Measurements from ENCODE around the gene YWHAE.
A peak's percentile ranks its signal among the peaks of the same experiment; 100 is the strongest.
"Not testable (repeated sequence)": the region's sequence is repeated elsewhere in the genome, so short reads cannot be mapped to it uniquely, and the experiment has no call there.

Gene YWHAE

GRCh38 chr17:1399679-1400512, at the start of gene YWHAE:
Gene YWHAE (minus strand): TSS chr17:1400222. CDS start chr17:1400110, 112 bp downstream.
- DNase-seq (ENCODE audit: low spot score), result peak; percentile 93

GRCh38 chr17:1449412-1449967, 49.5 kb upstream of the YWHAE start:
- no peak for DNase-seq (ENCODE audit: low spot score)

- no peak for DNase-seq (ENCODE audit: low spot score)
Measured at GRCh38 chr17:1447052-1447451, 47.0 kb upstream of the YWHAE start.

GRCh38 chr17:1446201-1446600, 46.2 kb upstream of the YWHAE start:
- DNase-seq (ENCODE audit: low spot score), result no peak

GRCh38 chr17:1445695-1446094, 45.7 kb upstream of the YWHAE start:
- DNase-seq (ENCODE audit: low spot score), result not testable (repeated sequence)

- not testable (repeated sequence) for DNase-seq (ENCODE audit: low spot score)
Measured at GRCh38 chr17:1442721-1443120, 42.7 kb upstream of the YWHAE start.

GRCh38 chr17:1442187-1442586, 42.2 kb upstream of the YWHAE start:
- no peak for DNase-seq (ENCODE audit: low spot score)

GRCh38 chr17:1440921-1441320, 40.9 kb upstream of the YWHAE start:
- no peak for DNase-seq (ENCODE audit: low spot score)

GRCh38 chr17:1438593-1439083, 38.6 kb upstream of the YWHAE start:
- DNase-seq (ENCODE audit: low spot score), result no peak

- DNase-seq (ENCODE audit: low spot score), result no peak
Measured at GRCh38 chr17:1435326-1435725, 35.3 kb upstream of the YWHAE start.

GRCh38 chr17:1434150-1434549, 34.1 kb upstream of the YWHAE start:
- DNase-seq (ENCODE audit: low spot score), result no peak

GRCh38 chr17:1431631-1432104, 31.6 kb upstream of the YWHAE start:
- no peak for DNase-seq (ENCODE audit: low spot score)

- no peak for DNase-seq (ENCODE audit: low spot score)
Measured at GRCh38 chr17:1423456-1424135, 23.6 kb upstream of the YWHAE start.

GRCh38 chr17:1422885-1423284, 22.9 kb upstream of the YWHAE start:
- no peak for DNase-seq (ENCODE audit: low spot score)

- no peak for DNase-seq (ENCODE audit: low spot score)
Measured at GRCh38 chr17:1421470-1421869, 21.4 kb upstream of the YWHAE start.

- no peak for DNase-seq (ENCODE audit: low spot score)
Measured at GRCh38 chr17:1420981-1421380, 21.0 kb upstream of the YWHAE start.

GRCh38 chr17:1420163-1420562, 20.1 kb upstream of the YWHAE start:
- DNase-seq (ENCODE audit: low spot score), result no peak

GRCh38 chr17:1418476-1418875, 18.5 kb upstream of the YWHAE start:
- not testable (repeated sequence) for DNase-seq (ENCODE audit: low spot score)

- no peak for DNase-seq (ENCODE audit: low spot score)
Measured at GRCh38 chr17:1416414-1416813, 16.4 kb upstream of the YWHAE start.

GRCh38 chr17:1414634-1415033, 14.6 kb upstream of the YWHAE start:
- no peak for DNase-seq (ENCODE audit: low spot score)

GRCh38 chr17:1414001-1414574, 14.1 kb upstream of the YWHAE start:
- DNase-seq (ENCODE audit: low spot score), result no peak

- peak; percentile 7 for DNase-seq (ENCODE audit: low spot score)
Measured at GRCh38 chr17:1413281-1413791, 13.3 kb upstream of the YWHAE start.

Measured in globus pallidus (tissue), 1 donor.